WTC11 (cell line): ENCODE results near the gene CNTNAP2.

Experiments used
- ATF3 ChIP-seq: sonication (generic); formaldehyde crosslinking; conservative IDR thresholded peaks from 2 replicates; pipeline ENCODE4 v1.8.1; 2022; ENCODE audit warnings: mild to moderate bottlenecking, missing genetic modification reagents
- ETV6 ChIP-seq: sonication (generic); formaldehyde crosslinking; IDR thresholded peaks from 2 replicates; pipeline ENCODE4 v1.8.1; 2022; ENCODE audit warnings: mild to moderate bottlenecking, missing genetic modification reagents
- TF ChIP-seq, protein P1 (sequence below): fragments of 200-600 bp; IDR thresholded peaks from 2 replicates; pipeline ENCODE4 v1.8.0; 2022; ENCODE audit warnings: antibody characterized with exemption

DNA sequence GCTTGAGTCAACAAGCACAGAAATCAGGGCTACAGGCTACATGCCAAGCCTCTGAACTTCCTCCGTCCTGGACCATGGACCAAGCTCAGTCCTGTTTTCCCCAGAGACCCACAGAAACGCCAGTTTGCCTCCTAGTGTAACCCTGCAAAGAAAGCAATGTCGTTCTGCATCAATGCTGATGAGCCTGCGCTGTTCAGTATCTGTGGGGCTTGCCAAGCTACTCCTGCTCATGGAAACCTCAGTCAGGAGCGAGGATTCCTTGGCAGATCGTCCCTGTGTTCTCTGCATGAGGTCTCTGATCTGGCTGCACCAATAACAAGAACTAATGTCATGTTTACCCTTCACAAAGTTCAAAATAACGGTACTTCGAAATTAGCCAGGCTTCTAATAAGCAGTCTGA lies 1978.5 kb downstream of the CNTNAP2 start:
- TF ChIP-seq ATF3 (CRISPR knock-in tag) = no peak
- TF ChIP-seq ETV6 (CRISPR knock-in tag) = no peak
- TF ChIP-seq, protein P1, sequence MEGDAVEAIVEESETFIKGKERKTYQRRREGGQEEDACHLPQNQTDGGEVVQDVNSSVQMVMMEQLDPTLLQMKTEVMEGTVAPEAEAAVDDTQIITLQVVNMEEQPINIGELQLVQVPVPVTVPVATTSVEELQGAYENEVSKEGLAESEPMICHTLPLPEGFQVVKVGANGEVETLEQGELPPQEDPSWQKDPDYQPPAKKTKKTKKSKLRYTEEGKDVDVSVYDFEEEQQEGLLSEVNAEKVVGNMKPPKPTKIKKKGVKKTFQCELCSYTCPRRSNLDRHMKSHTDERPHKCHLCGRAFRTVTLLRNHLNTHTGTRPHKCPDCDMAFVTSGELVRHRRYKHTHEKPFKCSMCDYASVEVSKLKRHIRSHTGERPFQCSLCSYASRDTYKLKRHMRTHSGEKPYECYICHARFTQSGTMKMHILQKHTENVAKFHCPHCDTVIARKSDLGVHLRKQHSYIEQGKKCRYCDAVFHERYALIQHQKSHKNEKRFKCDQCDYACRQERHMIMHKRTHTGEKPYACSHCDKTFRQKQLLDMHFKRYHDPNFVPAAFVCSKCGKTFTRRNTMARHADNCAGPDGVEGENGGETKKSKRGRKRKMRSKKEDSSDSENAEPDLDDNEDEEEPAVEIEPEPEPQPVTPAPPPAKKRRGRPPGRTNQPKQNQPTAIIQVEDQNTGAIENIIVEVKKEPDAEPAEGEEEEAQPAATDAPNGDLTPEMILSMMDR = no peak
